ENCODE data around the gene ZNF568. TPM values are rescaled to one million over a fixed set of nuclear protein-coding genes. Genes with fewer than 3 reads are reported as not detected.

ZNF568 gene
- total RNA-seq, 2 donors from 2014 or later, result 5.9 to 7.0 TPM

DNA sequence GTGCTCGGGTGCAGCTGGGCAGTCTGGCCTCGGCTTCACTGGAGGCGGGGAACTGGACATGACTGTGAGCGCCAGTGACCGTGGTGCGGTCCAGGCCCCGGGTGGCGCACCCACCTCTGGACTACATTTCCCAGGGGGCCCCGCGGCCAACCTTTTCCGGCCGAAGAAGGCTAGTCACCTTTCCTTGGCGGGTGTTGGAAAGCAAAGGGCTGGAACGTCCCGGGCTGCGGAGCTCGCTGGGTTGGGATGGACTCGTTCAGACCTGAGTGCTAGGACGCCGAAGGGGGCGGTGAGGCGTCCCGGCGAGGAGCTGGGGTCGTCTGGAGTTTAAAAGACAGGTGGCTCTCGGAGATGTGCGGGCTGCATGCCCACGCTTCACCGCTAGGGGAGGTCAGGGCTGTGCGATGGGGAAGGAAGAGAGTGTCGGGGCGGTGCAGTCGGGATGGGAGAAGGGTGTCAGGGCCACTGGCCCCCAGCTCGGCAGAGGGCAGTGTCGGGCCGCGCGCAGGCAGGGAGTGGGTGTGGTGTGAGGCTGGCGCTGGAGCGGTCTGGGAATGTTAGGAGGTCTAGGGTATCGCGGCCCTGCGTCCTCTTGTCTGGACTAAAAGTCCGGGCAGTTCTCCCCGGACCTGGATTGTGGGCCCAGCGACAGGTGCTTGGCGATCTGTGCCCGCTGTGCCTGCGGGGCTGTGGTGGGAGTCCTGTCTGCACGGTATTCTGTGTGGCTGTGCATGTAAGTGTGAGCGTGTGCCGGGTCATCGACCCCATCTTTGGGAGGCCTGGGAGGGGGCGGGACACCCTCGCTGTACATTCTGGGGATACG, 57.1 kb downstream of the ZNF568 start:
- 0 to 1% methylated on average over 25 to 55 of the region's 56 CpGs for WGBS, 2 donors
- H3K36me3 ChIP-seq (replicated peaks in 1 of 2; ENCODE audit: insufficient read depth in 1 of 2, low read depth in 2 of 2), result no peaks in the 10 kb centered on the region
- H3K27ac ChIP-seq, result peak overlapping the region; percentile 61 to 85 (median 73)
- ATAC-seq, result peak; percentile 97
- H3K4me3 ChIP-seq, result peak overlapping the region; percentile 40 to 45
- peak in 2 of 3 donors; percentile 50 to 63 for TF ChIP-seq POLR2A (IDR thresholded peaks at IDR 0.05)
- TF ChIP-seq, protein P1, sequence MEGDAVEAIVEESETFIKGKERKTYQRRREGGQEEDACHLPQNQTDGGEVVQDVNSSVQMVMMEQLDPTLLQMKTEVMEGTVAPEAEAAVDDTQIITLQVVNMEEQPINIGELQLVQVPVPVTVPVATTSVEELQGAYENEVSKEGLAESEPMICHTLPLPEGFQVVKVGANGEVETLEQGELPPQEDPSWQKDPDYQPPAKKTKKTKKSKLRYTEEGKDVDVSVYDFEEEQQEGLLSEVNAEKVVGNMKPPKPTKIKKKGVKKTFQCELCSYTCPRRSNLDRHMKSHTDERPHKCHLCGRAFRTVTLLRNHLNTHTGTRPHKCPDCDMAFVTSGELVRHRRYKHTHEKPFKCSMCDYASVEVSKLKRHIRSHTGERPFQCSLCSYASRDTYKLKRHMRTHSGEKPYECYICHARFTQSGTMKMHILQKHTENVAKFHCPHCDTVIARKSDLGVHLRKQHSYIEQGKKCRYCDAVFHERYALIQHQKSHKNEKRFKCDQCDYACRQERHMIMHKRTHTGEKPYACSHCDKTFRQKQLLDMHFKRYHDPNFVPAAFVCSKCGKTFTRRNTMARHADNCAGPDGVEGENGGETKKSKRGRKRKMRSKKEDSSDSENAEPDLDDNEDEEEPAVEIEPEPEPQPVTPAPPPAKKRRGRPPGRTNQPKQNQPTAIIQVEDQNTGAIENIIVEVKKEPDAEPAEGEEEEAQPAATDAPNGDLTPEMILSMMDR (IDR thresholded peaks at IDR 0.05), result peak; percentile 78 to 100 (median 88)
- peaks cover 16% of the 10 kb centered on the region for H3K4me1 ChIP-seq
- DNase-seq, result peak; percentile 85 to 90 (median 86)
- H3K9me3 ChIP-seq, result no peaks in the 10 kb centered on the region
- no peaks in the 10 kb centered on the region for H3K27me3 ChIP-seq
- intact Hi-C loops (cut with DNase I), result no loop called here

DNA sequence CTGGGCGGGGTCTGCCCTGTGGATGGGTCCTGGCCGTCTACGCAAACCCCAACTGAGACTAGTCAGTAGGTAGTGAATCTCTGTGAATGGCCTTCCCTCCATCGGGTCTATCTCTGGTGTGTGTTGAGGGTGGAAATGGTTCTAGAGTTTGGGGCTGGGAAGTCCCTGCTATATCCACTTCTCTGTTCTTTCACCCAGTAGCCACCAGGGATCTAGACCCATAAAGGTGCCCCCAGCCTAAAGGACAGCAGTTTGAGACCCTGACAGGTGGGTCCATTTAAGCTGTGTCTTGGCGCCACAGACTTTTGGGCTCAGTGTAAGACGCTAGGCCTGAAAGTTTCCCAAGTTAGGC, 57.7 kb downstream of the ZNF568 start:
- WGBS, 2 donors, result 33 to 100% methylated on average over 2 to 6 of the region's 6 CpGs
- peaks cover 16% of the 10 kb centered on the region for H3K4me1 ChIP-seq
- H3K27me3 ChIP-seq, result no peaks in the 10 kb centered on the region
- H3K9me3 ChIP-seq, result no peaks in the 10 kb centered on the region
- H3K27ac ChIP-seq, result peak overlapping the region in 3 of 4 donors; percentile 61 to 85 (median 77)
- TF ChIP-seq, protein P1 (IDR thresholded peaks at IDR 0.05), result no peak
- TF ChIP-seq POLR2A (IDR thresholded peaks at IDR 0.05), result no peak
- H3K4me3 ChIP-seq, result peak overlapping the region in 1 of 2 donors; percentile 40
- ATAC-seq (no peak), DNase-seq (no peak)
- intact Hi-C loops (cut with DNase I), result no loop called here
- H3K36me3 ChIP-seq (replicated peaks in 1 of 2; ENCODE audit: insufficient read depth in 1 of 2, low read depth in 2 of 2), result no peaks in the 10 kb centered on the region

DNA sequence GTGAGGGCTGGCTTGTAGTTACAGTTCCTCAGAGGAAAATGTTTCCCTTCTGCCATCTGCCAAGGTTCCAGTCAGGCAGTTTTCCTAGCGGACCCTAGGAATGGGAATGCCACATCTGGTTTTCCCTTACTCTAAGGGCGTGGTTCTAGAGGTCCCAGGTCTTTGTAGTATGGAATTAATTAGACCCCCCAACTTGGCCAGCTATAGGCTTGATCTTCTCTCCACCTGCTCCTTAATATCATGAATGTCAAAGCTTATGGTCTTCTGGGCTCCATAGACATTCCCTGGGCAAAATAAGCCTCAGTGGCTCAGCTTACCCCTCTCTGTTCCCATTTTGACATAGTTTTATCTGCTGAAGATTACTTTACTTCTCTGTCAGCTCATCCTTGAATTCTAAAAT, 70.0 kb downstream of the ZNF568 start:
- Histone ChIP-seq H3K36me3 (replicated peaks in 1 of 2; ENCODE audit: insufficient read depth in 1 of 2, low read depth in 2 of 2) (peaks cover 0 to under 1% of the 10 kb centered on the region in 2 donors), H3K27me3 (no peaks in the 10 kb centered on the region), H3K9me3 (peaks cover 0 to 5% (median 0%) of the 10 kb centered on the region in 3 donors), H3K27ac (no peak overlapping the region), H3K4me1 (no peaks in the 10 kb centered on the region), H3K4me3 (no peak overlapping the region)
- WGBS, 2 donors, result 50 to 55% methylated on average over 2 of the region's 2 CpGs
- DNase-seq (no peak), ATAC-seq (no peak)
- intact Hi-C loops (cut with DNase I), result no loop called here
- no peak for TF ChIP-seq POLR2A (IDR thresholded peaks at IDR 0.05)
- TF ChIP-seq, protein P1 (IDR thresholded peaks at IDR 0.05), result no peak

DNA sequence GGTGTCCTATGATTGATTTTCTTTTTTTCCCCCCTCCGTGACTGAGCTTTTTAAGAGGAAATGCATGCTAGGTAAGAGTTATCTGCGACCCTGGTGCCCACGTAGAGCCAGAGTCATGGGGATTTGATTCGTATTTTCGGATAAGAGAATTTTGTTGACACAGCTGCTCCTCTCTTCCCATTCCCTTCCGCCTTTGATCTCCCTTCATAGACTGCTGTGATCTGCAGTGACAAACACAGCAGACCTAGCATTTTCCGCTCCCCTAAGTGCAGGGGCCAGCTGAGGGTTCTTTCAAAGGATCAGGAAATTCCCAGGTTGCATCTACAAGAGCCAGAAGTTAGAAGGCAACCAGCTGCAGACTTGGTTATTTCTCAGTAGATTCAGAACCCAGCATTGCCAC, 70.5 kb downstream of the ZNF568 start:
- intact Hi-C loops (cut with DNase I), result no loop called here
- peaks cover 0 to 7% (median 0%) of the 10 kb centered on the region in 3 donors for H3K9me3 ChIP-seq
- H3K27me3 ChIP-seq, result no peaks in the 10 kb centered on the region
- no peak overlapping the region for H3K27ac ChIP-seq
- no peak overlapping the region for H3K4me3 ChIP-seq
- 52 to 56% methylated on average over 7 of the region's 7 CpGs for WGBS, 2 donors
- TF ChIP-seq POLR2A (IDR thresholded peaks at IDR 0.05), result no peak
- TF ChIP-seq, protein P1 (IDR thresholded peaks at IDR 0.05), result no peak
- DNase-seq, result no peak
- no peaks in the 10 kb centered on the region for H3K4me1 ChIP-seq
- no peak for ATAC-seq
- H3K36me3 ChIP-seq (replicated peaks in 1 of 2; ENCODE audit: insufficient read depth in 1 of 2, low read depth in 2 of 2), result peaks cover 0 to 1% of the 10 kb centered on the region in 2 donors

Data from body of pancreas (tissue), 4 donors.